Stimulated activated CD4-positive, alpha-beta T cell treated with anti-CD3 and anti-CD28 coated beads, Interleukin-12 subunit alpha, Interleukin-12 subunit beta, amount 100 ng/mL, for 24 hours (primary cell): Measurements from ENCODE around the gene PQBP1.
A peak's percentile ranks its signal among the peaks of the same experiment; 100 is the strongest.
"Not testable (repeated sequence)": the region's sequence is repeated elsewhere in the genome, so short reads cannot be mapped to it uniquely, and the experiment has no call there.

Experiments
- DNase-seq, 2 experiments: peaks; one replicate each; pipeline ENCODE4 v3.0.0-alpha.2; 2020; ENCODE audit warnings: low read depth in 2 of 2

Gene PQBP1, protein sequence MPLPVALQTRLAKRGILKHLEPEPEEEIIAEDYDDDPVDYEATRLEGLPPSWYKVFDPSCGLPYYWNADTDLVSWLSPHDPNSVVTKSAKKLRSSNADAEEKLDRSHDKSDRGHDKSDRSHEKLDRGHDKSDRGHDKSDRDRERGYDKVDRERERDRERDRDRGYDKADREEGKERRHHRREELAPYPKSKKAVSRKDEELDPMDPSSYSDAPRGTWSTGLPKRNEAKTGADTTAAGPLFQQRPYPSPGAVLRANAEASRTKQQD

DNA sequence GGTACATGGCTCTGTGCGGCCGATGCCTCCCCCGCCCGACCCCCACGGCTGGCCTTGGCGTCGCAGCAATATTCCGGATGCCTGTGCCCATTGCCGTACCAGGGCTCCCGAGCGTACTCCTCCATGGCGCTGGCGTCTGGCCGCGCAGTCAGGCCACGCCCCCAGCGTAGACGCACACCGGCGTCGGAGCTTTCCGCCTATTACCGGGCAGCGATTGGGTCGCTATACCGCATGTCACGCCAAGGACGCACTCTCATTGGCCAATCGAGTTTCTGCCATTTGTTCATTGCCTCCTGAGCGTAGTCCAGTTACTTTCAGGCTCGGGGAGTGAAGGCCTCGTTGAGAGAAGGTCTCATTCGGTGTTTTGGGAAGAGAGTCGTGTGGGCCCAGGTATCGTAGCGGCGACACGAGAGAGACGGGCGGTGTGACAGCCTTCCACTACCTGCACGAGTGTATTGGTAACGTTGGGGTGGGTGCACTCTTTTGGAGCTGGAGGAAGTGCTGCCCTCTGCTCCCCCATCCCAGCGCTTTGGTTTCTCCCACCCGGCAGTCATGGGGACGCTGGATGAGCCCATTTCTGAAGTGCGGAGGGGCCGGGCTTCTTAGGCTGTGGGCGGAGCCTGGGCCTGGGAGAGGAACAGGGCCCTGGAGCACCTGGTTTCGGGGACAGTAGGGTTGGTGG, at the start of gene PQBP1, which contains the start of gene TIMM17B:
Gene PQBP1 (plus strand): TSS at position 306 of the 682 bp plus-strand sequence. CDS start 580 bp downstream, outside the sequence.
Gene TIMM17B (minus strand): TSS at position 144 of the 682 bp plus-strand sequence. CDS start 19 bp downstream, at position 125.
- peak; percentile 70 to 78 for DNase-seq

DNA sequence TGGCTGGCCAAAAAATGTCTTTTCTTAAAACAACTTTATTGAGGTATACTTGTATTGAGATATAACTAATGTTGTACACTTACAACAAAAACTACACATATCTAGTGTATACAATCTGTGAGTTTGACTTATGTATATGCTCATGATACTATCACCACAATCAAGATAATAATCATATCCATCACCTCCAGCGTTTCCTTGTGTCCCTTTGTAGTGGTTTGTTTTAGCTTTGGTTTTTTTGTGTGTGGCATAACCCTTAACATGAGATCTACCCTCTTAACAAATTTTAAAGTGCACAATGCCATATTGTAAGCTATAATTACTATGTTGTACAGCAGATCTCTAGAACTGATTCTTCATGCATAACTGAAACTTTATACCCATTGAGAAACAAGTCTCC, 48.9 kb upstream of the PQBP1 start:
- no peak for DNase-seq

DNA sequence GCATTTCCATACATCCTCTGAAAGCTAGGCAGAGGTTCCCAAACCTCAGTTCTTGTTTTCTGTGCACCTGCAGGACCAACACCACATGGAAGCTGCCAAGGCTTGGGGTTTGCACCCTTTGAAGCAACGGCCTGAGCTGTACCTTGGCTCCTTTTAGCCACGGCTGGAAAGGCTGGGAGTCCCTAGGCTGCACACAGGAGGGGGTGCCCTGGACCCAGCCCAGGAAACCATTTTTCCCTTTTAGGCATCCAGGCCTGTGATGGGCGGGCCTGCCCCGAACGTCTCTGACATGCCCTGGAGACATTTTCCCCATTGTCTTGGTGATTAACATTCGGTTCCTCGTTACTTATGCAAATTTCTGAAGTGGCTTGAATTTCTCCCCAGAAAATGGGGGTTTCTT, 44.9 kb upstream of the PQBP1 start:
- no peak for DNase-seq

DNA sequence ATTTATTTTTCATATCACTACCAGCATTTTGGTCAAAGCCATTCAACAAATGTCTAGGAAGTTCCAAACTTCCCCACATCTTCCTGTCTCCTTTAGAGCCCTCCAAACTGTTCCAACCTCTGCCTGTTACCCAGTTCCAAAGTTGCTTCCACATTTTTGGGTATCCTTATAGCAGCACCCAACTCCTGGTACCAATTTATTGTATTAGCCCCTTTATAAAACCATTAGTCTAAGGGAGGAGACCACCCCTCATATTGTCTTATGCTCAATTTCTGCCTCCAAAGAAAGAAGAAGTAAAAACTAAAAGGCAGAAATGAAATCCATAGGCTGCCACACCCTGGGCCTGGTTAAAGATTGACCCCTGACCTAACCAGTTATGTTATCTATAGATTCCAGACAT, 44.2 kb upstream of the PQBP1 start:
- not testable (repeated sequence) for DNase-seq

DNA sequence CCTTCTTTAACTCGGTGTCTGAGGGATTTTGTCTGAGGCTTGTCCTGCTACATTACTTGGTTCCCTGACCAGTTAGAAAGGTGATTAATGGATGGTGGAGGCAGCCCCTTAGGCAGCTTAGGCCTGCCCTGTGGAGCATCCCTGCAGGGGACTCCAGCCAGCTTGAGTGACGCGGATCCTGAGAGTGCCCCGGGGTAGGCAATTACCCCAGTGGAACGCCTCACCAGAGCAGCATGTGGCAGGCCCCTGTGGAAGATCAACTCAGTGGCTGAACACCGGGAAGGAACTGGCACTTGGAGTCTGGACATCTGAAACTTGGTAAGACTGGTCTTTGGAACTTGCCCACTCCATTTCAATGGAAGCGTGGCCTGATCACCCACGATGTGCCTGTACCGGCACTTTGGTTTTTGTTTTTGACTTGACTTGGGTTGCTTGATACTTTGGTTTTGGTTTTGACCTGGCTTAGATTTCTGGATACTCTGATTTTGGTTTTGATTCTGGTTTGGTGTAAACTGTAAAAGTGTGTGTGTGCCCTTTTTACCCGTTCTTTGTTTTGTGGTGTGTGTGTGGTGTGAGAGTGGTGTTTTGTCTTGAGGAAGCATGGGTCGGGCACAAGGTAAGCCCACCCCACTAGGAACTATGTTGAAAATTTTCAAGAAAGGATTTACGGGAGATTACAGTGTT, 43.5 kb upstream of the PQBP1 start:
- DNase-seq = not testable (repeated sequence)

DNA sequence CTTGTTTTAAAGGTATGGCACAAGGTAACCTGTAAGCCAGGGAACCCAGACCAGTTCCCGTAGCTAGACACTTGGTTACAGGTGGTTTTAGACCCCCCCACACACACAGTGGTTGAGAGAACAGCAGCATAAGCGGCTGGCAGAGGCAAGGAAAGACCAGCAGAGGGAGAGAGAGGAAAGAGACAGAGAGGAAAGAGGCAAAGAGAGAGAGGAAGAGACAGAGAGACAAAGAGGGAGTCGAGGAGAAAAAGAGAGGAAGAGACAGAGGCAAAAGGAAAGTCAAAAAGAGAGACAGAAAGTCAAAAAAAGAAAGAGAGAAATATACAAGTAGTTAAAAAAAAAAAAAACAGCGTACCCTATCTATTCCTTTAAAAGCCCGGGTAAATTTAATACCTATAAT, 42.8 kb upstream of the PQBP1 start:
- DNase-seq = no peak

DNA sequence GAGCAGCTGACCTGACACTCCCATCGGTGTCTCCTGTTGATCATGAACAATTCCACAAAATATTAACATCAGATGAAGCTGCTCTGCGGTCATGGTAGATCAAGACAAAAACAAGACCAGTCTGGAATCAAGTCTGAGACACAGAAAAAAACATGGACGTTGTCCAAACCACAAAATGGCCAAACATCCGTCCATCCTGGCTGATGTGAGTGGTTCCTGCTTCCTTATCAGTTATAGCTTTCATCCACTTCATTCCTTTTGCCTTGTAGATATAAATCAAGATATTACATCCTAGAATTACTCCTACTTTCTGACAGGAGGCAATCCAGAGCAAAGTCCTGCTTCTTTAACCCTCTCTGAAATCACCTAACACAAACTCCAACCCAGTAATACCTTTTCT, 33.5 kb upstream of the PQBP1 start:
- no peak for DNase-seq

DNA sequence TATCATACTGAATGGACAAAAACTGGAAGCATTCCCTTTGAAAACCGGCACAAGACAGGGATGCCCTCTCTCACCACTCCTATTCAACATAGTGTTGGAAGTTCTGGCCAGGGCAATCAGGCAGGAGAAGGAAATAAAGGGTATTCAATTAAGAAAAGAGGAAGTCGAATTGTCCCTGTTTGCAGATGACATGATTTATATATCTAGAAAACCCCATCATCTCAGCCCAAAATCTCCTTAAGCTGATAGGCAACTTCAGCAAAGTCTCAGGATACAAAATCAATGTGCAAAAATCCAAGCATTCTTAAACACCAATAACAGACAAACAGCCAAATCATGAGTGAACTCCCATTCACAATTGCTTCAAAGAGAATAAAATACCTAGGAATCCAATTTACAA, 25.7 kb upstream of the PQBP1 start:
- DNase-seq = not testable (repeated sequence)

DNA sequence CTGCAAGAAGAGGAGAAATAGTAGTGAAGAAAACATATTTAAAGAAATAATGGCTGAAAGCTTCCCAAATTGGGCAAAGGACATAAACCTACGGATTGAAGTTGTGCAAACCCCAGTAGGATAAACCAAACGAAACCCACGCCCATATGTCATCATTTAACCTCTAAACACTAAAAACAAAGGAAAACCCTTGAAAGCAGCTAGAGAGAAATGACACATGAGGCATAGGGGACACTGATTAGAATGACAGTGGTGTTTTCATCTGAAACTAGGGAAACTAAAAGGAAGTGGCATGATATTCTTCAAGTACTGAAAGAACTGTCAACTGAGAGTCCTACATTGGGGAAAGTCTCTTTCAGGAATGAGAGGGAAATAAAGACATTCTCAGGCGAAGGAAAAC, 20.8 kb upstream of the PQBP1 start:
- DNase-seq = not testable (repeated sequence)

DNA sequence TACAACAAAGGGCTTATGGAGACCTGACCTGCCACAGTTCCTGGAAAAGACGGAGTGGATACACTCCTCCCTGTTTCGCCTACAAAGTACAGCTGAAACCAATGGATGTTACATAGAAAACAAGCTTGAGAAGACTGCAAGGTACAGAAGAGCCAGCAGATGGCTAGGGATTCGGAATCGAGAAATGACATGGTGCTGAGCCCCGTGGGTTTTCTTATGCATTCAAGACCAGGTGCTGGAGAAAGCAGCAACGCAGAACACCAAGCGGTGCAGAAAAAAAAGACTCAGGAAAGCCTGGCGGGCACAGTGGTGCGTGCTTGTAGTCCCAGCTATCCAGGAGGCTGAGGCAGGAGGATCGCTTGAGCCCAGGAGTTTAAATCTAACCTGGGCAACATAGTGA, 14.0 kb upstream of the PQBP1 start:
- DNase-seq = no peak

DNA sequence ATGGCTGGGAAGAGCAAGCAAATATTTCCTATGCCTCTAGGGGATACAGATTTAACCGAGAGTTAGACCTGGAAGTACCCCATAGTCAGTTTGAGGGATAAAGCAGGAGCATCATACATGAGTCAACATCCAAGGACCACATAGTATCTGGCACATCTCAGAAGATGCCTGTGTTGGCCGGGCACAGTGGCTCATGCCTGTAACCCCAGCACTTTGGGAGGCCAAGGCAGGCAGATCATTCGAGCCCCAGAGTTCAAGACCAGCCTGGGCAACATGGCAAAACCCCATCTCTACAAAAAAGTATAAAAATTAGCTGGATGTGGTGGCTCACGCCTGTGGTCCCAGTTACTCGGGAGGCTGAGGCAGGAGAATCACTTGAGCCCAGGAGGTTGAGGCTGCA, 11.1 kb upstream of the PQBP1 start:
- not testable (repeated sequence) for DNase-seq

DNA sequence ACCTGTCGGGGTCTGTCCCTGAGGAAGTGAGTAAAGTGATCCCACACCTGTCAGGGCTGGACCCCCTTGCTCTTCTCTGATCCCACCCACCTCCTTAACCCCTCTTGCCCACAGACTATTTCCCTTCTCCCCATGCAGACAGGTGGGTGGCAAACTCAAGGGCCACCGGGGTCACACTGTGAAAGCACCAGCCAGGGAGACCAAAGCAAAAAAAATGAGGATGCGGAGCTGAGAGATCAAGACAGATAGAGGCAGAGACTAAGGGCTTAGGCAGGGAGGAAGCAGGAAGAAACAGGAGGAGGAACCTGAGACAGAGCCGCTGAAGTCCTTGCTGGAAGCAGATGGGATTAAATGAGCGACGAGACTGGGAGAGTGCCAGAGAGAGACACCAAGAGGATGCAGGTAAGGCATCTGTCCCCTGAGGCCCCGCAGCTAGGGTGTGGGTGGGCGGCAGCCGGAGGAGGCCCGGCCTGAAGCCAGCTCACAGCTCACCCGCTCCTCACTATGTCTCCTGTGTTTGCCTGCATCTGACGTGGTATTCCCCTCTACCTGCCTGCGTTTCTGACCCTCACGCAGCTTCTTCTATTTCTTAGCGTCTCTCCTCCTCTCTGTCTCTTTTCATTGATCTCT, 7.3 kb upstream of the PQBP1 start:
- no peak for DNase-seq

DNA sequence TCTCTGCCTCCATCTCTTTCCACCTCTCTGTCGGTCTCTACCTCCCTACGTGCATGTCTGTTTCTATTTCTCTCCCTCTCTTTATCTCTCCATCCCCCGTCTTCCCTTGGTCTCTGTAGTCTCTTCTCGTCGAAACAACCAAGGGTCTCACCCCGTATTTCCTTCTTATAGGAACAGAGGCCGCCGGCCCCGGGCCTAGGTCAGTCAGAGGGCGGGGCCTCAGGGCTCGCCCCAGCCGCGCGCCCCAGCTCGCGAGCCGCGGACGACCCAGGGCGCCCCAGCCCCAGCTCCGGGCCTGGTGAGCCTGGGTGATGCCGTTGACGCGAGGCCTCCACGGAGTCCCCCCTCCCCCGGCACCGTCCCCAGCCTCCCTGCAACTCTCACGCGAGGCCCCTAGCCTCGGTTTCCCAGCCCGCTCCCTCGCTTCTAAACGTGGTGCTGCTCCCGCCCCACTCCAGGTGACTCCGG, 6.8 kb upstream of the PQBP1 start:
- no peak for DNase-seq

DNA sequence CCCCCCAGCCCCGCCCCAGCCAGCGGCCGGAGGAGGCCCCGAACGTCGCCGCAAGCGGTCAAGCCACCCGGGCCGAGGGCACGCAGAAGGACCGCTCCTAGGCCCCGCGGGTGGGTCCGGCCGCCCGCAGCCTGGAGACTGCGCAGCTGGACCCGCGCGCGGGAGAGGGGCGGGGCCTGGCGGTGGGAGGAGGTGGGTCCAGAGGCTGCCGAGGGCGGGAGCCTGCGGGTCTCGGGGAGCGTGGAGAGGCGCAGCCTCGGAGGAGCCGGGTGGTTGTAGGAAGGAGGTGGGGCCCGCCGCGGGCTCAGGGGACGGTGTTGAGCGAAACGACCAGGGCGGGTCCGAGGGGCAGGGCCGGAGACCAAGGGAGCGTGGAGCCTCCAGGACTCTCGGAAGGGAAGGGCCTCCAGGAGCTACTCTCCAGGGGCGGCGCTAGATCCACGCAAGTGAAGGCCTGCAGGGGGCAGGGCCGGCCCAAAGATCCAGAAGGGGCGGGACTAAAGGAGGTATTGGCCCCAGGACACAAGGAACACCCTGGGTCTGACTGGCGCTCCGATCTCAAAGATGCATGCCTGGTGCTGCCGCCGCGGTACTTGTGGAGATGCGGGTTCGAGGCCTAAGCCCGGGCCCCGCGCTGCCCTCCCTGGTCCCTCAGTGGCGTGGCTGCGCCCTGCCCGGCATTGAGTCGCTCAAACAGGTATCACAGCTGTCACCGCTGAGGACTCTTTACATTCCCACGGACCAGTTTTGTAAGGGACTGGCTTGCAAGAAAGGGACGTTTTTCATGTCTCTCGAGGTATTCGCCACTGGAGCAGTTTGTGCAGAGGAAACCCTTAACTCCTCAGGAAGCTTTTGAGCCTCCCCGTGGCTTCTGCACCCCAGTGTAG, 6.1 kb upstream of the PQBP1 start:
- peak; percentile 52 to 69 for DNase-seq

DNA sequence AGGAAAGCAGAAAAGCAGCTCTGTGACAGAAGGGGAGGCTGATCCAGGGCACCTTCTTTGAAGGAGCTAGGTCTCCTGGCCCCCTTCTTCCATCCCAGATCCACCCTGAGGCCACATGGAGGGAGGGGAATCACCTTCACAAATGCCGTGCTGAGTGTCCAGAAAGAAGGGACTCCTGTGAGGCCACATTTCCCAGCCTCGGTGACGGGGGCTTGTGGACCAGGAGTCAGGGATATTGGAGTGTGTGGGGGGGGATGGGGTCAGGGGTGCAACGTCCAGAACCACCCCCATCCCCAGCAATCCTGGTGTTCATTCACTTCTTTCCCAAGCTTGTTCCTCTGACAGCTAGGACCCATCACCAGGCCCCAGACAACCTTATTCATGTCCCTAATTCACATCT, 4.8 kb upstream of the PQBP1 start:
- no peak for DNase-seq

DNA sequence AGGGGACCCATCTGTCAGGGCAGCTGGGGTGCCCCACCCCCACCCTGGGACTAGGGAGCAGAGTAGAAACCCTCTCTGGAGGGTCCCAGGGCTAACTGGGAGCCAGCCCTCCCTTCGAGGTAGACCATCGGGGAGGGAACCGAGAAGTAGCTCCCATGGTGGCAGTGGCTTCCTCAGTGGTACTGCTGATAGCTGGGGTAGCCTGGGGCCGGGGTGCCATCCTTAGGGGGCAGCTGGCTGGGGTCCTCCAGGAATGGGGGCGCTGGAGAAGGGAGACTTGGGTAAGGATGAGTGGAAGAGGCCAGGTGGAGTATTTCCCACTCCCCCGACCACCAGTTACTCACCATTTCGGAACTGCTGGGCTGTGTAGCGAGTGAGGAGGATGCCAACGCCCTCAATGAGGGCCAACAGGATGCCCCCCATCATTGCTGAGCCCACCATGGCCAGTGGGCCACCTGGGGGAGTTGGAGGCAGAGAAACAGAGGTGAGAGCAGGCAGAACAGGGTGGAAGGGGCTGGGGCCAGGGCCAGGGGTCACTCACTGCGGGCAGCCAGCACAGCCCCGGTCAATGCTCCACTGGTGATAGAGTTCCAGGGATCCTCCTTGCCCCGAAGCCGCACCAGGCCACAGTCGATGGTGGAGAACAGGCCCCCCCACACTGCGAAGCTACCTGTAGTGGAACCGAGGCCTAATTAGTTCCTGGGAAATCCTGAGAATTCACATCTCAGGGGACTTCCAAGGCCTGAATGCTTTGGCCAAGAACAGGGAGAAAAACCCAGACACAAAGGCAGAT, 4.0 kb upstream of the PQBP1 start:
- DNase-seq = no peak

DNA sequence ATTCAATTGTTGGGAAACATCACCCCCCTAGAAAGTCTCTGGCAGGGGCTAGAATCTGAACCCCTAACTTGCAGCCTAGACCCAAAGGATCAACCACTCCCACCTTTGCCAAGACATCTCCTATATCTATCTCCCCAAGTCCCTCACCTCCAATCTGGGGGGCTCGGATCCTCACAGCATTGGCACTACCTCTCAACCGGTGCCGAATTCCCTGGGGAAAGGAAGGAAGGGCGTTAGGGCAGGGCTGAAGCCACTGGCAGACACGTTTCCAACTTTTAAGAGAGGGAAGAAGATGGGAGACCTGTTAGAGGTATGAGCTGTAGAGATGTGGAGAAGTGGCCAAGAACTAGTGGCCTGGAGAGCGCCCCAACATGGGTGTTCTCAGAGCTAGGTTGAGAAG, 2.8 kb upstream of the PQBP1 start:
- no peak for DNase-seq

DNA sequence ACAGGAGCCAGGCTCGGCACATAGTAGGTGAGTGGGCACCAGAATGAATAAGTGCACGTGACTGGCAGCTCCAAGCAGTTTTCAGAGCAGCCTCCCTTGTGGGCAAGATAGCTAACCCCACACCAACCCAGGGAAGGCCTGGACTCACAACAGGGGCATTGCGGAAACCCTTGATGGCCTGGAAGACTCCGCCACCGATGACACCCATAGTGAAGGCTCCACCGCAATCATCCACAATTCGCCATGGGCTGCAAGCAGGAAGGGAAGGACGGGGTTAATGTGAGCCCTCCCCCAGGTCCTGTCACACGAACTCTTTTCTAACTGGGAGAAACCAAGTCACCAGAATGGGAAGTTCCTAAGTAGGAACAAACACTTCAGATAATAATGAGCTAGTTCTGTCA, 1.1 kb upstream of the PQBP1 start:
- no peak for DNase-seq

DNA sequence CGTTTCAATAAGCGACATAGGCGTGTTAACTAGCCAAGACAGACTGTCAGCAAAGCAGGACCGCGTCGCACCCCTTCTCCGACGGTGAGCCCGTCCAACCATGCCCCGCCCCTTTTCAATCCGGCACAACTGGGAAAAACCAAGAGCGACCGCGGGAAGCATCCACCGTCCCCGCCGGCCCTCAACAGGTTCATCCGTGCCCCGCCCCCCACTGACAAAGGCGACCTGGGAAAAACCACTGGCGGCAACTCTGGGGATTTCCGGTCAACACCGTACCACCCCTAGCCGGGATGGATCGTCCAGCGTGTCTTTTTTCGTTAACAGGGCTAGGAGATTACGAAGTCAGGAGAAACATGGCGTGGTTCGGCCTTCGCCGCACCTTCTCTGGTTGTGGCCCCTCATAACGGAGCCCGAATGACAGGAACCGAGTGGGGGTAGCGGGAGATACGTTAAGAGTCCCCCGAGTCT, 539 bp upstream of the PQBP1 start:
- peak; percentile 36 to 55 for DNase-seq

DNA sequence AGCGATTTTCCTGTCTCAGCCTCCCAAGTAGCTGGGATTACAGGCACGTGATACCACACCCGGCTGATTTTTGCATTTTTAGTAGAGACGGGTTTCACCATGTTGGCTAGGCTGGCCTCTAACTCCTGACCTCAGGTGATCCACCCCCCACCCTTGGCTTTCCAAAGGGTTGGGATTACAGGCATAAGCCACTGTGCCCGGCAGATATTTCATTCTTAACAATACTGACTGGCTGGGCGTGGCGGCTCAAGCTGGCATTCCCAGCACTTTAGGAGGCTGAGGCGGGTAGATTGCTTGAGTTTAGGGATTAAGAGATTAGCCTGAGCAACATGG, 1.3 kb downstream of the PQBP1 start:
- no peak for DNase-seq
